ENCODE measurements around the gene PRDM11. TPM values are rescaled to one million over a fixed set of nuclear protein-coding genes. Genes with fewer than 3 reads are reported as not detected.

The PRDM11 gene
- total RNA-seq, 1 experiment from 2014 or later: 4.0 TPM

DNA sequence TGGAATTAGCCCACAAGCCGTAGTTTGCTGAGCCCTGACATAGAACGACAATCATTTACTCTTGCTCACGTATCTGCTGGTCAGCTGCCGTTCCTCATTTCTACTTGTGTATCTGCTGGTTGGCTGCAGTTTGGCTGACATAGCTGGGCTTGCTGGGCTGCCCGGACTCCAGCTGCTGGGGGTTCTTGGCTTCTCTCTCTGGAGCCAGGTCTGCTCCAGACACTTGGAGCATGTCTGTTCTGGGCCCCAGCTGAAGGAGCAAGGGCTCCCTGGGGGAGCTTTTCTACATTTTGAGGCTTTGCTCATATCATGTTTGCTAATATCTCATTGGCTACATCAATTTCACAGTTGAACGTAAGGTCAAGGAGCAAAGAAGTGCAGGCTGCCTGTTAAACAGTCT lies 47.3 kb downstream of the PRDM11 start:
- no peaks in the 10 kb centered on the region for H3K27me3 Mint-ChIP-seq (ENCODE audit: insufficient read depth, unreplicated experiment)
- H3K4me1 Mint-ChIP-seq (ENCODE audit: insufficient read depth, unreplicated experiment): no peaks in the 10 kb centered on the region
- TF ChIP-seq, protein P1, sequence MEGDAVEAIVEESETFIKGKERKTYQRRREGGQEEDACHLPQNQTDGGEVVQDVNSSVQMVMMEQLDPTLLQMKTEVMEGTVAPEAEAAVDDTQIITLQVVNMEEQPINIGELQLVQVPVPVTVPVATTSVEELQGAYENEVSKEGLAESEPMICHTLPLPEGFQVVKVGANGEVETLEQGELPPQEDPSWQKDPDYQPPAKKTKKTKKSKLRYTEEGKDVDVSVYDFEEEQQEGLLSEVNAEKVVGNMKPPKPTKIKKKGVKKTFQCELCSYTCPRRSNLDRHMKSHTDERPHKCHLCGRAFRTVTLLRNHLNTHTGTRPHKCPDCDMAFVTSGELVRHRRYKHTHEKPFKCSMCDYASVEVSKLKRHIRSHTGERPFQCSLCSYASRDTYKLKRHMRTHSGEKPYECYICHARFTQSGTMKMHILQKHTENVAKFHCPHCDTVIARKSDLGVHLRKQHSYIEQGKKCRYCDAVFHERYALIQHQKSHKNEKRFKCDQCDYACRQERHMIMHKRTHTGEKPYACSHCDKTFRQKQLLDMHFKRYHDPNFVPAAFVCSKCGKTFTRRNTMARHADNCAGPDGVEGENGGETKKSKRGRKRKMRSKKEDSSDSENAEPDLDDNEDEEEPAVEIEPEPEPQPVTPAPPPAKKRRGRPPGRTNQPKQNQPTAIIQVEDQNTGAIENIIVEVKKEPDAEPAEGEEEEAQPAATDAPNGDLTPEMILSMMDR (IDR thresholded peaks at IDR 0.05; ENCODE audit: unreplicated experiment): no peak
- no peak for DNase-seq (ENCODE audit: unreplicated experiment)
- no peak overlapping the region for H3K4me3 Mint-ChIP-seq (ENCODE audit: unreplicated experiment)
- ChIA-PET POLR2A (interaction anchor here (0.7 kb wide), 1 partner anchor 31 kb away, joined by 3 read pairs; no protein-coding TSS in a partner anchor), CTCF (interaction anchor here (1.6 kb wide), 1 partner anchor 83 kb away, joined by 7 read pairs; no protein-coding TSS in a partner anchor)
- no TSS peak for BruUV-seq (replicated peaks)
- H3K36me3 Mint-ChIP-seq (ENCODE audit: insufficient read depth, unreplicated experiment): no peaks in the 10 kb centered on the region
- no peak overlapping the region for H3K27ac Mint-ChIP-seq (ENCODE audit: low read depth, unreplicated experiment)
- intact Hi-C loops (cut with micrococcal nuclease): no loop called here
- H3K9me3 Mint-ChIP-seq (ENCODE audit: unreplicated experiment): no peaks in the 10 kb centered on the region

DNA sequence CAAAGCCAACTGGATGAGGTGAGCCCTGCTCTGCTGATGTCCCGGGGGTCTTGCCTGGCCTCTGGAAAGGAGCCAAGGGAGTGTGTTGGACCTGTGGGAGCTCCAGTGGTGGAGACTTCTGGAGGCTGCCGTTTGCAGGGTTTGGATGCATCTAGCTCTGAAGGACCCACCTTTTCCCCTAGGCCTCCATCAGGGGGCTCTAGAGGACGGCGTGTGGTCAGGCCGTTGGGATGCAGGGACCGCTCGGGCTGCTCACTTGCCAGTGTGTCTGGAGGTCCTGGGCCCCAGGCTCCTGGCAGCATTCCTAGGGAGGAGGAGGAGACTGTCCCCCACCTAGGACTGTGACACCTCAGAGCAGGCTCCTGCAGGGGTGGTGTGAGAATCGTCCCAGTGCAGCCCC lies 58.3 kb downstream of the PRDM11 start:
- ChIA-PET POLR2A (no interaction called here), CTCF (no interaction called here)
- Mint-ChIP-seq H3K27ac (ENCODE audit: low read depth, unreplicated experiment) (no peak overlapping the region), H3K27me3 (ENCODE audit: insufficient read depth, unreplicated experiment) (no peaks in the 10 kb centered on the region), H3K4me1 (ENCODE audit: insufficient read depth, unreplicated experiment) (no peaks in the 10 kb centered on the region), H3K36me3 (ENCODE audit: insufficient read depth, unreplicated experiment) (peaks cover 6% of the 10 kb centered on the region), H3K4me3 (ENCODE audit: unreplicated experiment) (no peak overlapping the region), H3K9me3 (ENCODE audit: unreplicated experiment) (no peaks in the 10 kb centered on the region)
- TF ChIP-seq, protein P1 (IDR thresholded peaks at IDR 0.05; ENCODE audit: unreplicated experiment): no peak
- DNase-seq (ENCODE audit: unreplicated experiment): no peak
- BruUV-seq (replicated peaks): no TSS peak
- intact Hi-C loops (cut with micrococcal nuclease): no loop called here

DNA sequence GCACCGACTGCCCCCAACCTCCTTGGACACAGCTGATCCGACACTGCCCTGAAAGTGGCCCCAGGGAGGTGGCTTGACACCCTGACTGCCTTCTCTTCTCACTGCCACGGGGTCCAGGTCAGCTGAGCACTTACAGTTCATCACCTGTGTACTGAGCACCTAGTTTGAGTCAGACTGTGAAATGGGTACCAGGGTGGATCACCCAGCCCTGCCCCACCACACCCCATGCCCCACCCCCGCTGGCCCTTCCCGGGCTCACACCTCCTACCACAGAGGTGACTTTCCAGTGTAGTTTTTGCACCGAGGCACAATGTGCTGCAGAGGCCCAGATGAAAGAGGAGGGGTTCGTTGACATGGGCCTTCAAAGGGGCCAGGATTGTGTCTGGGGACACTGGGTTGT lies 59.5 kb downstream of the PRDM11 start:
- Mint-ChIP-seq H3K4me3 (ENCODE audit: unreplicated experiment) (no peak overlapping the region), H3K4me1 (ENCODE audit: insufficient read depth, unreplicated experiment) (no peaks in the 10 kb centered on the region), H3K27me3 (ENCODE audit: insufficient read depth, unreplicated experiment) (no peaks in the 10 kb centered on the region), H3K36me3 (ENCODE audit: insufficient read depth, unreplicated experiment) (peaks cover 6% of the 10 kb centered on the region), H3K27ac (ENCODE audit: low read depth, unreplicated experiment) (no peak overlapping the region), H3K9me3 (ENCODE audit: unreplicated experiment) (no peaks in the 10 kb centered on the region)
- CTCF ChIA-PET: no interaction called here
- POLR2A ChIA-PET: no interaction called here
- no TSS peak for BruUV-seq (replicated peaks)
- TF ChIP-seq, protein P1 (IDR thresholded peaks at IDR 0.05; ENCODE audit: unreplicated experiment): no peak
- intact Hi-C loops (cut with micrococcal nuclease): no loop called here
- no peak for DNase-seq (ENCODE audit: unreplicated experiment)

DNA sequence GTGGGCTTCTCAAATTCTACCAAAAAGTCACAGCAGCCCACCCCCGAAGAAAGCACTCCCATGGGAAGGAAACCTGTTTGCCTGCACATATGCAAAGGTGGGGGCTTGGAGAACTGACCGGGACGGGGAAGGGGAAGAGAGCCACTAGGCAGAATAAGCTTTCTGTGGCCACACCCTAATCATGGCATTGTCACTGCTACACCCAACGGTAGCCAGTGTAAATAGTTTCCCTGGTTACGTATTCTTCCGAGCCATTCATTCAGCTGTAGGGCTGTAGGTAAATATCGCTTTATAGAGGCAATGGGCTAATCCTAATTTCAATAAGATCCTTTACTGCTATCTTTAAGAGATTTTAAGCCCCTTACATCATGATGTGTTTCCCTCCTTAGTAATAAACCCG lies 61.7 kb downstream of the PRDM11 start:
- ChIA-PET POLR2A (interaction anchor here (0.6 to 0.7 kb wide), 2 partner anchors 56 to 508 kb away, joined by 3 read pairs; no protein-coding TSS in a partner anchor), CTCF (interaction anchor here (1.1 to 1.4 kb wide), 2 partner anchors 25 to 80 kb away, joined by 3 to 4 read pairs; no protein-coding TSS in a partner anchor)
- Mint-ChIP-seq H3K27ac (ENCODE audit: low read depth, unreplicated experiment) (no peak overlapping the region), H3K4me1 (ENCODE audit: insufficient read depth, unreplicated experiment) (no peaks in the 10 kb centered on the region), H3K4me3 (ENCODE audit: unreplicated experiment) (no peak overlapping the region), H3K9me3 (ENCODE audit: unreplicated experiment) (no peaks in the 10 kb centered on the region), H3K36me3 (ENCODE audit: insufficient read depth, unreplicated experiment) (peaks cover 6% of the 10 kb centered on the region), H3K27me3 (ENCODE audit: insufficient read depth, unreplicated experiment) (no peaks in the 10 kb centered on the region)
- no TSS peak for BruUV-seq (replicated peaks)
- intact Hi-C loops (cut with micrococcal nuclease): no loop called here
- no peak for DNase-seq (ENCODE audit: unreplicated experiment)
- TF ChIP-seq, protein P1 (IDR thresholded peaks at IDR 0.05; ENCODE audit: unreplicated experiment): no peak

Measured in MCF 10A (cell line).